GM12891 (cell line): ENCODE measurements around the gene HMGB3.

Source experiments
- POLR2A ChIP-seq: IDR thresholded peaks from 2 replicates; pipeline ENCODE4 v1.6.1; 2011; ENCODE audit warnings: low read depth, low read length, control low read depth
- POLR2AphosphoS5 ChIP-seq: IDR thresholded peaks from 2 replicates; pipeline ENCODE4 v1.6.1; 2011; ENCODE audit warnings: low read depth, low read length, control low read depth
- TAF1 ChIP-seq: IDR thresholded peaks from 2 replicates; pipeline ENCODE4 v1.6.1; 2011; ENCODE audit warnings: low read depth, low read length, control low read depth

DNA sequence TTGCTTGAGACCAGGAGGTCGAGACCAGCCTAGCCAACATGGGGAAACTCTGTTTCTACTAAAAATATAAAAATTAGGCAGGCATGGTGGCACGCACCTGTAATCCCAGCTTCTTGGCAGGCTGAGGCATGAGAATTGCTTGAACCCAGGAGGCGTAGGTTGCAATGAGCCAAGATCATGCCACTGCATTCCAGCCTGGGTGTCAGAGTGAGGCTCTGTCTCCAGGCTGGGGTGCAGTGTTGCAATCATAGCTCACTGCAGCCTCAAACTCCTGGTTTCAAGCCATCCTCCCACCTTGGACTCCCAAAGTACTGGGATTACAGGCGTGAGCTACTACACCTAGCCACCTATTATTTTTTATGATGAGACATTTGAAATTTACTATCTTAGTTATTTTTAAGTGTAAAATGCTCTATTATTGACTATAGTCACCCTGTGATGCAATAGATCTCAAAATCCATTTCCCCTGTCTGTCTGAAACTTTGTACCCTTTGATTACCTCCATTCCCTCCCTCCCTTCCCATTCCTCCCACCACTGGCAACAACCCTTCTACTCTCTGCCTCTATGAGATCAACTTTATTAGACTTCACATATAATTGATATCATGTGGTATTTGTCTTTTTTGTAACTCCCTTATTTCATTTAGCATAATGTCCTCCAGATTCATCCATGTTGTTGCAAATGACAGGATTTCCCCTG, 23.4 kb downstream of the HMGB3 start:
- TF ChIP-seq POLR2AphosphoS5 (no peak), TAF1 (no peak), POLR2A (no peak)
